Iris pigment epithelial cell (primary cell): Measurements from ENCODE around the gene MERTK.

Experiments
- DNase-seq: peaks from one replicate; pipeline ENCODE4 v3.0.0-alpha.2; 2011; ENCODE audit warnings: low read depth

MERTK gene

GRCh38 chr2:111978452-111979170, 80.2 kb downstream of the MERTK start:
- no peak for DNase-seq

- no peak for DNase-seq
Observed at GRCh38 chr2:111981666-111982065, 83.3 kb downstream of the MERTK start.

DNA sequence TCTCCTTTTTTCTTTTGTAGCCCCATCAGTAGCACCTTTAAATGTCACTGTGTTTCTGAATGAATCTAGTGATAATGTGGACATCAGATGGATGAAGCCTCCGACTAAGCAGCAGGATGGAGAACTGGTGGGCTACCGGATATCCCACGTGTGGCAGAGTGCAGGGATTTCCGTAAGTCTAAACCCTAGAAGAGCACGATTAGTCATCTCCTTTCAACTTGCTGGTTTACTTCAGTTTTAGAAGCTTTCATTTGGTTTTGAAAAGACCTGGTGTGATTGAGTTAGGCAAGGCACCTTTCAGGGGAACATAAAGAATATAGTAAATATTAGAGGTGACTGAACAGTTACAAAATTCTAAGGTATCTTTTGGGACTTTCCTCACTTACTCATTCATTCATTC, 84.4 kb downstream of the MERTK start:
- DNase-seq = no peak

- no peak for DNase-seq
Observed at GRCh38 chr2:111983478-111984212, 85.2 kb downstream of the MERTK start.

DNA sequence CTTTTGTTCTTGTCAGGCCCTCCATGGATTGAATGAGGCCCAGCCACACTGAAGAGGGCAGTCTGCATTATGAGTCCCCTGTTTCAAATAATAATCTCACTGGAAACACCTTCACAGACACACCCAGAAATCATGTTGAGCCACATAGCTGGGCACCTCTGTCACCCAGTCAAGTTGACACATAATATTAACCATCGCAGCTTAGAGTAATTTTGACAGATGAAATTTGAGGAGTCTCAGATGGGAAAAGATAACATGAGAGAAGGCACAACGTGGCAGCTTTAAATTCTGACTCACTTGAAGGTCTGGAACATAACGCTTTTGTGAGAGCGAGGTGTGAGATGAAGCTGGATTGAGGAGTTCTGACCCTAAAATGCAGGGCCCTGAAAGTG, 85.8 kb downstream of the MERTK start:
- DNase-seq = no peak

- no peak for DNase-seq
Observed at GRCh38 chr2:111985514-111985913, 87.1 kb downstream of the MERTK start.

DNA sequence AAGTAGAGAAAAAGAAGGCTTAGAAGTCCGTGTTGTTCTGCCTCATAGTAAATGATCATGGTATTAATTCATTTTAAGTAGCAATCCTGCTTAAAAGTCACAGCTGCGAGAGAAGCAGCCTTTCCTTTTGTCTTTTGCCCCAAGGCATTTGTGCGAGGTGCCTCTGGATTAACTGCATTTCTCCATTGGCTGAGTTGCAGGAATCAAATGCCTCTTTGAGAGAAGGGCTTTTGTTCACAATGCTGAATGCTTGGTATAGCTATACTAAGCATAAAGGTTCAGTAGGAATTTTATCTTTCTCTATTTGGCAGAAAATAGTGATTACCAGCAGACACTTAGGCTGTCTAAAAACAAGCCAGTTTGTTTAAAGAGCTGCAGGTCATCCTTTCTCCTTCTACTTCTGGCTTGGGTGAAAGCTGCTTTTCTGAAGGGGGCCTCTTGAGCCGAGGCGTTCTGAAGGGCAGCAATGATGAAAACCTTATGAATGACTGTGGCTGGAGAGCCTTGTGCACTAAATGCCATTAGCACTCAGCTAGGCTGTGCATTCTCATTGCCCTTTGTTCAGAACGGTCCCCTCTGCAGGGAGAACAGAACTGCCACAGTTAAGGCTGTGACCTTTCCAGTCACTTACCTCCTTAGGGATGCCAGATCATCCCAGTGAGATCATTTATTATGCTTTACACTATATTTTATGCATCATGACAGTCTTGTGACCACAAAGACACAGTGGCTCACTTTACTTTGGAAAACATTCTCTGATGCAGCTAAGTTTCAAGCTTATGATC, 87.9 kb downstream of the MERTK start:
- DNase-seq = no peak

DNA sequence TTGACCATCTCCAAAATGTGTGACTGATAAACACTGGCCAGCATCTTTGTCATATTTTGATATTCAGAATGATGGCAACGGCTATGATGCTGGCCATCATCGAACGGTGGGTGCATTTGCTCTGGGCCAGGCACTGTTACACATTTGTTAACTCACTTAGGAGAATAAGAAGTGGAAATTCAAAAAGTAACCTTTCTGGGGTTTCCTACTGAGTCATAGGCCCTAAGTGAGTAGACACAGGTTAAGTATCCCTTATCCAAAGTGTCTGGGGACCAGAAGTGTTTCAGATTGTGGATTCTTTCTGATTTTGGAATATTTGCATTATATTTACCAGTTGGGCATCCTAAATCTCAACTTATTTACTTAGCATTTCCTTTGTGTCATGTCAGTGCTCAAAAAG, 92.0 kb downstream of the MERTK start:
- DNase-seq = no peak

GRCh38 chr2:111990856-111991255, 92.4 kb downstream of the MERTK start:
- no peak for DNase-seq

- DNase-seq = no peak
Observed at GRCh38 chr2:111994042-111994441, 95.6 kb downstream of the MERTK start.

DNA sequence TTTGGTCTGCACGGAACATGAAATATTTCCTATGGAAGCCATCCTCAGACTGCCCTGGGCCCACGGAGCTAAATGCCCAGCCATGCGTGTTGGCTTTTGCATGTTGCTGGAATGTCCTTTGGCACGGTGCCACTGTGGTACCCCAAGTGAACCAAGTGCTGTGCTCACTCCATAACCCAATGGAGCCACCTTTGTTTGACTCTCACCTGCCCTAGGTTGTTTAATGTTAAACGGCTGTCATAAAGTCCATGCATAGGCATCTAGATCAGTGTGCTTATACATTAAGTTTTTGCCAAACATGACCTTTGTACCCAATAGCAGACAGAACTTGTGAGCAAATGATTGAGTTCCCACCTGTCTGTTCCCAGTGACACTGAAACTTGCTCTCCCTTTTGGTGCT, 96.7 kb downstream of the MERTK start:
- no peak for DNase-seq

- no peak for DNase-seq
Observed at GRCh38 chr2:111999809-112000208, 101.4 kb downstream of the MERTK start.

DNA sequence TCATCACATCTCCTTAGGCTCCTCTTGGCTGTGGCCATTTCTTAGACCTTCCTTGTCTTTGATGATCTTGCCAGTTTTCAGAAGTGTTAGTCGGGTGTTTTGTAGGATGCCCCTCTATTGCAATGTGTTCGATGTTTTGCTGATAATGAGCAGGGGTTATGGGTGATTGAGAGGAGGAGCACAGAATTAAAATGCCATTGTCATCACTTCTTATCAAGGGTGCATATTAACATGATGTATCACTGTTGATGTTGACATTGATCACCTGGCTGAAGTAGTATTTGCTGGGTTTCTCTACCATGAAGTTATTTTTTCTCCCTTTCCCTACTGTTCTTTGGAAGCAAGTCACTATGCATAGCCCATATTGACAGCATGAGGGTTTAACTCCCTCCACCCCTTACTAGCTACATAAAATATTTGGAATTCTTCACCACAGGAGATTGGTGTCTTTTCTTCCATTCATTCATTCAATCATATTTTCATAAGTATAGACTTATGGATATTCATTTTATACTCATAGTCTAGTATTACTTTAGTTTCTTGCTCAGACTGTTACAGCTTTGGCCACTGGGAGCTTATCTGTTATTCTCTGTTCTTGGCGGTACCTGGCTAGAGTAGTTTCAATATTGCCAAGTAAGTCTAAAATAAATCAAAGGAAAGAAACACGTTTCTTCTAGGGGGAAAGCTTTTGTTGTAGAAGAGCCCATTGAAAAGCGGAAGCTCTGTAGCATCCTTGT, 102.2 kb downstream of the MERTK start:
- no peak for DNase-seq

GRCh38 chr2:112001136-112001715, 102.8 kb downstream of the MERTK start:
- DNase-seq = peak; percentile 21

DNA sequence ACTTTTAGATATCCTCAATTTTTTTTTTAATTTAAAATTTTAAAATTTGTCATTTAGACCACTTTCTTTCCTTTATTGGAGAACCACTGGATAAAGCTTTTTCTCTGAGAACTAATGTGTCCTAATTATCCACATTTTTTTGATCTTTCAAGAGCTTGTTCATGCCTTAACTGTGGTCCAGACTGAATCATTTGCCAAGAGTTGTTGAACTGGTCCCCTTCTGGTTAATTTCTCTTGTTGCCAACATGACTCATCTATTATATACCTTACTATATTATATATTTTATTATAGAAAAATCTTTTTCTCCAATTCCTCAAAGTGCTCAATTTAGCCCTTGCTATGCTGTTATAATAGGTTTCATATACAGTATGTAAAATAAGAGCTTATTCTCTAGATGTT, 103.5 kb downstream of the MERTK start:
- peak; percentile 18 for DNase-seq

- DNase-seq = no peak
Observed at GRCh38 chr2:112003576-112004252, 105.3 kb downstream of the MERTK start.

DNA sequence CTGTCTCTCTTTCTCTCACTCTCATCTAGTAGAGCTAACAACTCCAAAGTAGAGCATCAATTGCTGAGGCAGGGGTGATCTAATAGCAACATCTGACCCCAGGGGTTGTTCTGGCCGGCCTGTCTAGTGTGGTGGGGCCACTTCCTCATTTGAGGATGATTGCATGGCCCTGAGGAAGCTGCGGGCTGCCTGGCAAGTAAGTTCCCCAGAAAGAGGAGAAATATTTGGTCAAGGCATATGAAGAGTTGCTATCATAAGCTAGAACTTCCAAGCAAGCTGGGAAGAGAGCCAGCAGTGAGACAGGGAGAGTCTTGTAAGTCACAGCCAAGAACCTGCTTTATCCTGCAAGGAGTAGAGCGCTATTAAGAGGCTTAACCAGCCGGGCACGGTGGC, 105.8 kb downstream of the MERTK start:
- no peak for DNase-seq

- DNase-seq = no peak
Observed at GRCh38 chr2:112005406-112006075, 107.1 kb downstream of the MERTK start.

DNA sequence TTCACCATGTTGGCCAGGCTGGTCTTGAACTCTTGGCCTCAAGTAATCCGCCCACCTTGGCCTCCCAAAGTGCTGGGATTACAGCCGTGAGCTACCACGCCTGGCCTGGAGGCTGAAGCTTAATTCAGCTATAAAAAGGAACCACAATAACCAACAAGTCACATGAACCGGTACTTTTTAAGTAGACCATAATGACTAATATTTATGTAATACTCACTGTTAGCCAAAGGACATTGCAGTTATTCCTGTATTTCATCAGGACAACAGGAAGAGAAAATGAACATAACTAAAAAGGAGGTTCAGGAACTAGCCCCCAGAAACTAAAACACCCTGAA, 107.6 kb downstream of the MERTK start:
- DNase-seq = peak; percentile 78

DNA sequence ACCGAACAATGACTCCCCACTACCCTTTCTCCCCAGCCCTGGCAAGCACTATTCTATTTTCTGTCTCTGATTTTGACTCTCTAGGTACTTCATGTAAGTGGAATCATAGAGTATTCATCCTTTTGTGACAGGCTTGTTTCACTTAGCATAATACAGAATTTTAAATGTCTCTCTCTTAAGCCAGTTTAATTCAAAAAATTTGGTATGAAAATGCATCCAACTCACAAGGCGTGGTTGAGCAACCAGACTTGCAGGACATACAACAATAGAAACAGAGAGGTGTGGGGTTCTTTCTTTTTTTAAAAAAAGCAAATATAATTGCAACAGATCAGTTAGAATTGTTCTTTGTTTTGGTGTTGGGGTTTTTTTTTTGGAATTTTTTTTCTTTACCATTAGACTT, 109.1 kb downstream of the MERTK start:
- no peak for DNase-seq

GRCh38 chr2:112008910-112009485, 110.6 kb downstream of the MERTK start:
- DNase-seq = no peak
